ENCODE measurements around the gene MARCHF3.

The MARCHF3 gene

GRCh38 chr5:126954981-126955380 is 75.4 kb downstream of the MARCHF3 start:
- no peak for TF ChIP-seq CTCF (IDR thresholded peaks at IDR 0.05; ENCODE audit: insufficient read depth, low read length, poor library complexity, severe bottlenecking)
- DNase-seq (ENCODE audit: extremely low read depth, insufficient read length) = no peak
- Histone ChIP-seq H3K27me3 (replicated peaks; ENCODE audit: control insufficient read depth, insufficient read depth, low read length) (no peaks in the 10 kb centered on the region), H3K36me3 (ENCODE audit: control insufficient read depth, insufficient read depth, low read length) (no peaks in the 10 kb centered on the region), H3K4me3 (replicated peaks; ENCODE audit: low read depth, low read length) (no peak overlapping the region)

- H3K4me3 ChIP-seq (replicated peaks; ENCODE audit: low read depth, low read length) = no peak overlapping the region
- no peak for DNase-seq (ENCODE audit: extremely low read depth, insufficient read length)
- H3K27me3 ChIP-seq (replicated peaks; ENCODE audit: control insufficient read depth, insufficient read depth, low read length) = no peaks in the 10 kb centered on the region
- no peak for TF ChIP-seq CTCF (IDR thresholded peaks at IDR 0.05; ENCODE audit: insufficient read depth, low read length, poor library complexity, severe bottlenecking)
- no peaks in the 10 kb centered on the region for H3K36me3 ChIP-seq (ENCODE audit: control insufficient read depth, insufficient read depth, low read length)
Measured at GRCh38 chr5:126953640-126954039, 76.7 kb downstream of the MARCHF3 start.

DNA sequence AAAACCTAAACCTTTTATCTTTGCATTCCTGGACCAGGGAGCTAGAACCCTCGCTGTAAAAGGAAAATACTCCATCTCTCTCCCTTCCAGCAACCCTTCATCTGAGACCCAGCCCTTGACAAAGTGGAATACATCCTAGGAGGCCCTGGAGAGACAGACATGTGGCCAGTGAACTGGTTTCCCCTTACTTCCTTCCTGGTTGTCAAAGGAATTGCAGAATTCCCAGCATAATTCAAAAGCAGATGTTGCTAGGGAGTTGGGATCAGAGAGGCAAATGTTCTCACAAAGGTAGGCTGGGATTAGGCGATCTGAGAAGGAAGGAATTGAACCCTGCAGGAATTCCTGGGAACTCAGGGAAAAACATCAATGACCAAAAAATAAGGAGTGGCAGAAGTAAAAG is 80.9 kb downstream of the MARCHF3 start:
- H3K27me3 ChIP-seq (replicated peaks; ENCODE audit: control insufficient read depth, insufficient read depth, low read length) = no peaks in the 10 kb centered on the region
- no peak for DNase-seq (ENCODE audit: extremely low read depth, insufficient read length)
- no peak overlapping the region for H3K4me3 ChIP-seq (replicated peaks; ENCODE audit: low read depth, low read length)

DNA sequence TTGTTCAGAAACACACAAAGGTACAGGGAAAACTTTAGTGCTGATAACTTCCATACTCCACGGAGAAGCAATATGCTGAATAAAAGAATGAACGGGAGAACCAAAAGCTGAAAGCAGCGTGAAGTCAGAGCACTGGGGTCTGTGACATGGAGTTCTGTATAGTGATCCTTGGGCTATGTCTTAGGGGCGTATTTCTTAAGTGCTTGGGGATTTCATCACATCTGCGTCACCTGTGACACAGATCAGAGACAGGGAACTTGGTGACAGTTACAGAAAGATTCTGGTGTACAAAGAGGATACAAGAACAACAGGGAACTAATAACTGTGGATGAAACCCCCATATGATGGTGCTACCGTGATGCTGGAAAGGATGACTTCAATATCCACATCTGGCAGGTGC is 81.9 kb downstream of the MARCHF3 start:
- no peak for TF ChIP-seq CTCF (IDR thresholded peaks at IDR 0.05; ENCODE audit: insufficient read depth, low read length, poor library complexity, severe bottlenecking)
- Histone ChIP-seq H3K4me3 (replicated peaks; ENCODE audit: low read depth, low read length) (no peak overlapping the region), H3K27me3 (replicated peaks; ENCODE audit: control insufficient read depth, insufficient read depth, low read length) (no peaks in the 10 kb centered on the region), H3K36me3 (ENCODE audit: control insufficient read depth, insufficient read depth, low read length) (no peaks in the 10 kb centered on the region)
- no peak for DNase-seq (ENCODE audit: extremely low read depth, insufficient read length)

More for the DNA sequence above, 80.9 kb downstream of the MARCHF3 start:
- H3K36me3 ChIP-seq (ENCODE audit: control insufficient read depth, insufficient read depth, low read length) = no peaks in the 10 kb centered on the region
- no peak for TF ChIP-seq CTCF (IDR thresholded peaks at IDR 0.05; ENCODE audit: insufficient read depth, low read length, poor library complexity, severe bottlenecking)

DNA sequence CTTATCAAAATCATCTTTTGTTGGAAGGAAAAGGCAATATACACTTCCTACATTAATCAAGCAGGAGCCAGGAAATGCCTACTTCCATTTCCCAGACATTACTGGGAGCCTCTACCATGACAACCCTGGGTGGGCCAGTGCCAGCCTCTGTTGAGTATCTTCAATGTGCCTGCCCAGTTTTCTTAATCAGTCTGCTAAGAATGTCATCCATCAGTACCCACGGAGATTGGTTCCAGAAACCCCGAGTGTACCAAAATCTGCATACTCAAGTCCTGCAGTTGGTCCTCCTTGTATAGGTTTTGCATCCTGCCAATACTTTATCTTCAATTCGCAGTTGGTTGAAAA is 82.4 kb downstream of the MARCHF3 start:
- no peak for DNase-seq (ENCODE audit: extremely low read depth, insufficient read length)
- Histone ChIP-seq H3K4me3 (replicated peaks; ENCODE audit: low read depth, low read length) (no peak overlapping the region), H3K36me3 (ENCODE audit: control insufficient read depth, insufficient read depth, low read length) (no peaks in the 10 kb centered on the region), H3K27me3 (replicated peaks; ENCODE audit: control insufficient read depth, insufficient read depth, low read length) (no peaks in the 10 kb centered on the region)
- TF ChIP-seq CTCF (IDR thresholded peaks at IDR 0.05; ENCODE audit: insufficient read depth, low read length, poor library complexity, severe bottlenecking) = no peak

Data from GM06990 (cell line).